Transverse colon (tissue), 3 donors: ENCODE measurements around the gene ACTL7B.

Source experiments
- CTCF ChIP-seq, 5 experiments: fragments of 200-600 bp in 3 of 5; fragments of 450-650 bp in 2 of 5; sonication (generic) in 3 of 5; IDR thresholded peaks; 1 replicate in 2 of 5; 2 replicates in 3 of 5; pipeline ENCODE4 v1.5.1; 2016 to 2017; ENCODE audit warnings: antibody characterized with exemption in 5 of 5, inconsistent platforms in 3 of 5, mild to moderate bottlenecking in 2 of 5, moderate library complexity in 1 of 5
- POLR2A ChIP-seq: fragments of 450-650 bp; IDR thresholded peaks from one replicate; pipeline ENCODE4 v1.6.1; 2016; ENCODE audit warnings: antibody characterized with exemption, mild to moderate bottlenecking, moderate library complexity

- TF ChIP-seq CTCF (IDR thresholded peaks at IDR 0.05), result no peak
- no peak for TF ChIP-seq POLR2A
Measured at GRCh38 chr9:108855529-108855886, 278 bp downstream of the ACTL7B start.
